ENCODE results near the gene OAF.

DNA sequence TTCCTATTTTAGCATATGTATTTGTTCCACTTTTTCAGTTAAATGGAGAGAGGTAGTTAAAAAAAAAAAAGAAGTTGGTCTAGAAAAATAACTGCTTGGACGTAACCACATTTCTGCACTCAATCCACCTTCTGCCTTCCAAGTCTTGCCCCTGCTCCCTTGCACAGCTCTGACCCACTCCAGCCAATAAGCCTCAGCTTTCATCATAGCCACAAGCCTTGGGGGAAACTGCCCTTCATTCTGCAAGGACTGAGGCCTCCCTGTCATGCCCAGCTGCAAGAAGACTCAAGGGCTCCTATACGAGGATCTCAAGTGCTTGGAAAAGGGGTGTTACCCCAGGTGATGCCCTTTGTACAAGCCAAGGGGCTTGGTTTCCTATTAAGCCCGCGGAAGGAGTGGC is 36.0 kb upstream of the OAF start:
- no peak for TF ChIP-seq EGR1 (IDR thresholded peaks at IDR 0.05)
- TF ChIP-seq TEAD4 (IDR thresholded peaks at IDR 0.05), result no peak
- TF ChIP-seq RAD21 (IDR thresholded peaks at IDR 0.05; ENCODE audit: low read depth), result no peak
- TF ChIP-seq MAX (IDR thresholded peaks at IDR 0.05), result no peak
- TF ChIP-seq CREB1 (IDR thresholded peaks at IDR 0.05; ENCODE audit: low read depth), result no peak
